Thyroid gland (tissue), 4 donors: ENCODE data around the gene NNAT.
"Not testable (repeated sequence)": the region's sequence is repeated elsewhere in the genome, so short reads cannot be mapped to it uniquely, and the experiment has no call there.

Experiments used
- POLR2A ChIP-seq, 2 donors: fragments of 450-650 bp; IDR thresholded peaks; one replicate each; pipeline ENCODE4 v1.6.1; 2017; ENCODE audit warnings: antibody characterized with exemption in 2 of 2, mild to moderate bottlenecking in 2 of 2, moderate library complexity in 1 of 2
- TF ChIP-seq, protein P1 (sequence below), 6 experiments: fragments of 200-600 bp in 3 of 6; fragments of 450-650 bp in 3 of 6; sonication (generic) in 3 of 6; IDR thresholded peaks; one replicate each; pipeline ENCODE4 v1.5.1; 2016 to 2019; ENCODE audit warnings: antibody characterized with exemption in 6 of 6, mild to moderate bottlenecking in 2 of 6, inconsistent platforms in 1 of 6, moderate library complexity in 1 of 6

DNA sequence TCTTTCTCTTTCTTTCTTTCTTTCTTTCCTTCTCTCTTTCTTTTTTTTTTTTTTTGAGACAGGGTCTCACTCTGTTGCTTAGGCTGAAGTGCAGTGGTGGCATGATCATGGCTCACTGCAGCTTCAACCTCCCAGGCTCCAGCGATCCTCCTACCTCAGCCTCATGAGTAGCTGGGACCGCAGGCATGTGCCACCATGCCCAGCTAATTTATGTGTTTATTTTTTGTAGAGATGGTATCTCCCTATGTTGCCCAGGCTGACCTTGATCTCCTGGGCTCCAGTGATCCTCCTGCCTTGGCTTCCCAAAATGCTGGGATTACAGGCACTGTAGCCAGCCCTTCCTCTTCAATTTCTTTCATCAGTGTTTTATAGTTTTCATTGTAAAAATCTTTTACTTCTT, 30.6 kb downstream of the NNAT start:
- TF ChIP-seq, protein P1, sequence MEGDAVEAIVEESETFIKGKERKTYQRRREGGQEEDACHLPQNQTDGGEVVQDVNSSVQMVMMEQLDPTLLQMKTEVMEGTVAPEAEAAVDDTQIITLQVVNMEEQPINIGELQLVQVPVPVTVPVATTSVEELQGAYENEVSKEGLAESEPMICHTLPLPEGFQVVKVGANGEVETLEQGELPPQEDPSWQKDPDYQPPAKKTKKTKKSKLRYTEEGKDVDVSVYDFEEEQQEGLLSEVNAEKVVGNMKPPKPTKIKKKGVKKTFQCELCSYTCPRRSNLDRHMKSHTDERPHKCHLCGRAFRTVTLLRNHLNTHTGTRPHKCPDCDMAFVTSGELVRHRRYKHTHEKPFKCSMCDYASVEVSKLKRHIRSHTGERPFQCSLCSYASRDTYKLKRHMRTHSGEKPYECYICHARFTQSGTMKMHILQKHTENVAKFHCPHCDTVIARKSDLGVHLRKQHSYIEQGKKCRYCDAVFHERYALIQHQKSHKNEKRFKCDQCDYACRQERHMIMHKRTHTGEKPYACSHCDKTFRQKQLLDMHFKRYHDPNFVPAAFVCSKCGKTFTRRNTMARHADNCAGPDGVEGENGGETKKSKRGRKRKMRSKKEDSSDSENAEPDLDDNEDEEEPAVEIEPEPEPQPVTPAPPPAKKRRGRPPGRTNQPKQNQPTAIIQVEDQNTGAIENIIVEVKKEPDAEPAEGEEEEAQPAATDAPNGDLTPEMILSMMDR (IDR thresholded peaks at IDR 0.05), result not testable (repeated sequence)
- not testable (repeated sequence) for TF ChIP-seq POLR2A (IDR thresholded peaks at IDR 0.05)
